ENCODE results near the gene MPPE1. TPM values are rescaled to one million over a fixed set of nuclear protein-coding genes. Genes with fewer than 3 reads are reported as not detected.

Gene MPPE1
- total and polyA plus RNA-seq, 10 of the 15 experiments (the other 5 are each of a cell fraction or from before 2014, with no cell fraction given), result 13.8 to 34.5 (median 27.6) TPM

- ATAC-seq (no peak), DNase-seq (ENCODE audit: low read depth, low spot score) (no peak), FAIRE-seq (no peak)
- H2AFZ ChIP-seq (ENCODE audit: control insufficient read depth, low read depth, low read length), result no peak overlapping the region
- no peak for TF ChIP-seq USF2 (IDR thresholded peaks at IDR 0.05; ENCODE audit: borderline replicate concordance, low read depth, low read length)
- H3K4me1 ChIP-seq (ENCODE audit: control insufficient read depth, insufficient read depth, low read length), result peaks cover 13% of the 10 kb centered on the region
- H3K36me3 ChIP-seq (ENCODE audit: control insufficient read depth in 2 of 2, insufficient read depth in 2 of 2, low read length in 1 of 2), result no peaks in the 10 kb centered on the region
- H3K79me2 ChIP-seq (ENCODE audit: control insufficient read depth, insufficient read depth, low read length), result peaks cover 16% of the 10 kb centered on the region
- H3K4me3 ChIP-seq, result no peak overlapping the region
- no peak overlapping the region for H3K27ac ChIP-seq (ENCODE audit: control insufficient read depth, insufficient read depth)
- RAD21 ChIA-PET (ENCODE audit: unreplicated experiment), result no interaction called here
- POLR2A ChIA-PET, result no interaction called here
- H4K20me1 ChIP-seq (ENCODE audit: control insufficient read depth, insufficient read depth), result no peaks in the 10 kb centered on the region
- CTCF ChIA-PET, result interaction anchor here (0.8 kb wide), 1 partner anchor 58 kb away, joined by 5 read pairs; no protein-coding TSS in a partner anchor
- SMC1A ChIA-PET (ENCODE audit: uncharacterized antibody, unreplicated experiment), result interaction anchor here (0.8 to 1.7 kb wide), 2 partner anchors 8 to 16 kb away, joined by 3 to 5 read pairs; no protein-coding TSS in a partner anchor
- BruUV-seq (replicated peaks), result no TSS peak
- H3K9me3 ChIP-seq (replicated peaks; ENCODE audit: control insufficient read depth, insufficient read depth, low read length), result no peaks in the 10 kb centered on the region
- no peaks in the 10 kb centered on the region; a peak in 1 of 4 replicates for H3K27me3 ChIP-seq (replicated peaks in 1 of 2; ENCODE audit: control insufficient read depth in 2 of 2, insufficient read depth in 2 of 2, low read length in 1 of 2)
- H3K4me2 ChIP-seq (ENCODE audit: control insufficient read depth, insufficient read depth), result no peak overlapping the region
- intact Hi-C loops (cut with micrococcal nuclease; ENCODE audit: unreplicated experiment) (no loop called here), in situ Hi-C loops (cut with MboI) (no loop called here)
- H3K9ac ChIP-seq (ENCODE audit: control insufficient read depth, insufficient read depth, low read length), result no peak overlapping the region
- 2% methylated on average over 4 of the region's 4 CpGs for WGBS (ENCODE audit: insufficient coverage, insufficient replicate concordance, low lambda C conversion rate, missing lambda C conversion rate)
Measured at GRCh38 chr18:11847811-11848210, 60.3 kb downstream of the MPPE1 start.

GRCh38 chr18:11845654-11846053 lies 62.5 kb downstream of the MPPE1 start:
- H3K27ac ChIP-seq (ENCODE audit: control insufficient read depth, insufficient read depth), result no peak overlapping the region
- H3K4me3 ChIP-seq, result no peak overlapping the region
- no peak overlapping the region for H3K4me2 ChIP-seq (ENCODE audit: control insufficient read depth, insufficient read depth)
- POLR2A ChIA-PET, result no interaction called here
- ATAC-seq (no peak), DNase-seq (ENCODE audit: low read depth, low spot score) (no peak), FAIRE-seq (no peak)
- in situ Hi-C loops (cut with MboI) (no loop called here), intact Hi-C loops (cut with micrococcal nuclease; ENCODE audit: unreplicated experiment) (no loop called here)
- TF ChIP-seq MAX (IDR thresholded peaks at IDR 0.05; ENCODE audit: low read depth, low read length), result no peak
- TF ChIP-seq HDAC6 (IDR thresholded peaks at IDR 0.05; ENCODE audit: unreplicated experiment), result no peak
- no peak for TF ChIP-seq NR2F1 (conservative IDR thresholded peaks at IDR 0.05)
- TF ChIP-seq SPI1 (IDR thresholded peaks at IDR 0.05; ENCODE audit: borderline replicate concordance, insufficient read depth, low read depth, low read length), result no peak
- no peak for TF ChIP-seq HSF1 (IDR thresholded peaks at IDR 0.05; ENCODE audit: low read depth, low read length)
- no peak for TF ChIP-seq CBX3 (IDR thresholded peaks at IDR 0.05; ENCODE audit: borderline replicate concordance, low read depth)
- no peak for TF ChIP-seq ATF7 (IDR thresholded peaks at IDR 0.05; ENCODE audit: low read depth)
- no peak for TF ChIP-seq NKRF (conservative IDR thresholded peaks at IDR 0.05)
- no peak for TF ChIP-seq WRNIP1 (IDR thresholded peaks at IDR 0.05; ENCODE audit: borderline replicate concordance, low read depth, low read length)
- H2AFZ ChIP-seq (ENCODE audit: control insufficient read depth, low read depth, low read length), result no peak overlapping the region
- RAD21 ChIA-PET (ENCODE audit: unreplicated experiment), result no interaction called here
- no peaks in the 10 kb centered on the region for H3K36me3 ChIP-seq (ENCODE audit: control insufficient read depth in 2 of 2, insufficient read depth in 2 of 2, low read length in 1 of 2)
- H3K9me3 ChIP-seq (replicated peaks; ENCODE audit: control insufficient read depth, insufficient read depth, low read length), result no peaks in the 10 kb centered on the region
- no TSS peak for BruUV-seq (replicated peaks)
- CTCF ChIA-PET, result no interaction called here
- no peaks in the 10 kb centered on the region for H4K20me1 ChIP-seq (ENCODE audit: control insufficient read depth, insufficient read depth)
- SMC1A ChIA-PET (ENCODE audit: uncharacterized antibody, unreplicated experiment), result interaction anchor here (1.2 to 1.4 kb wide), 2 partner anchors 11 to 16 kb away, joined by 3 read pairs; no protein-coding TSS in a partner anchor
- peaks cover 10% of the 10 kb centered on the region; the same call in 1 of the 2 replicates for H3K4me1 ChIP-seq (ENCODE audit: control insufficient read depth, insufficient read depth, low read length)
- WGBS (ENCODE audit: insufficient coverage, insufficient replicate concordance, low lambda C conversion rate, missing lambda C conversion rate), result 47% methylated on average over 4 of the region's 4 CpGs
- no peaks in the 10 kb centered on the region for H3K79me2 ChIP-seq (ENCODE audit: control insufficient read depth, insufficient read depth, low read length)
- no peak overlapping the region for H3K9ac ChIP-seq (ENCODE audit: control insufficient read depth, insufficient read depth, low read length)
- no peaks in the 10 kb centered on the region; a peak in 1 of 4 replicates for H3K27me3 ChIP-seq (replicated peaks in 1 of 2; ENCODE audit: control insufficient read depth in 2 of 2, insufficient read depth in 2 of 2, low read length in 1 of 2)

Measured in GM12878 (cell line).